NCI-H226 (cell line): ENCODE measurements around the gene AKNAD1.
"Not testable (repeated sequence)": the region's sequence is repeated elsewhere in the genome, so short reads cannot be mapped to it uniquely, and the experiment has no call there.

ENCODE experiments used
- DNase-seq: peaks from one replicate; pipeline ENCODE4 v3.0.0-alpha.2; 2015

Gene AKNAD1

GRCh38 chr1:108781575-108781944, 75.3 kb downstream of the AKNAD1 start:
- DNase-seq: not testable (repeated sequence)

GRCh38 chr1:108780937-108781574, 75.8 kb downstream of the AKNAD1 start:
- DNase-seq: peak; percentile 1

- no peak for DNase-seq
Observed at GRCh38 chr1:108779455-108779854, 77.4 kb downstream of the AKNAD1 start.

GRCh38 chr1:108777839-108778238, 79.1 kb downstream of the AKNAD1 start:
- no peak for DNase-seq

- DNase-seq: no peak
Observed at GRCh38 chr1:108767708-108768107, 89.2 kb downstream of the AKNAD1 start.

- no peak for DNase-seq
Observed at GRCh38 chr1:108767115-108767514, 89.8 kb downstream of the AKNAD1 start.
